Ascending aorta (tissue), 2 donors: Measurements from ENCODE around the gene AIM2. TPM values are rescaled to one million over a fixed set of nuclear protein-coding genes. Genes with fewer than 3 reads are reported as not detected.

ENCODE experiments used
- DNase-seq, 2 donors: peaks; one replicate each; pipeline ENCODE4 v3.0.0-alpha.2; 2019; ENCODE audit warnings: low spot score in 2 of 2
- H3K27ac ChIP-seq, 2 donors: fragments of 200-600 bp; sonication (generic); one replicate each; pipeline ENCODE4 v1.5.1; 2016 to 2017; ENCODE audit warnings: mild to moderate bottlenecking in 1 of 2
- H3K27me3 ChIP-seq: fragments of 200-600 bp; sonication (generic); one replicate; pipeline ENCODE4 v1.5.1; 2017
- H3K36me3 ChIP-seq, 2 donors: fragments of 200-600 bp; sonication (generic); one replicate each; pipeline ENCODE4 v1.5.1; 2016
- H3K4me1 ChIP-seq, 2 donors: fragments of 200-600 bp; sonication (generic); one replicate each; pipeline ENCODE4 v1.5.1; 2016 to 2017; ENCODE audit warnings: mild to moderate bottlenecking in 1 of 2
- H3K4me3 ChIP-seq, 2 donors: fragments of 200-600 bp; sonication (generic); one replicate each; pipeline ENCODE4 v1.5.1; 2016 to 2017; ENCODE audit warnings: mild to moderate bottlenecking in 1 of 2
- H3K9me3 ChIP-seq, 2 donors: fragments of 200-600 bp; sonication (generic); one replicate each; pipeline ENCODE4 v1.5.1; 2016
- CTCF ChIP-seq, 3 experiments: fragments of 200-600 bp in 2 of 3; fragments of 450-650 bp in 1 of 3; sonication (generic) in 2 of 3; IDR thresholded peaks; one replicate each; pipeline ENCODE4 v1.5.1; 2016 to 2019; ENCODE audit warnings: antibody characterized with exemption in 3 of 3, mild to moderate bottlenecking in 1 of 3, moderate library complexity in 1 of 3
- intact Hi-C: fragments of 100-400 bp; cut with DNase I; formaldehyde crosslinking; loops from one replicate; pipeline ENCODE4 v1.15.1; 2023
- total RNA-seq: library from RNA; depleted of rRNA; stranded (reverse); fragments of >200 nt; gene quantifications from one replicate; pipeline ENCODE4 v1.1.0, GENCODE V29; 2016

Gene AIM2
- total RNA-seq, 1 donor from 2014 or later = 0.43 TPM

GRCh38 chr1:159025043-159025442, 51.5 kb downstream of the AIM2 start:
- no peak for DNase-seq
- H3K27me3 ChIP-seq = no peaks in the 10 kb centered on the region
- no peak for TF ChIP-seq CTCF (IDR thresholded peaks at IDR 0.05)
- H3K4me3 ChIP-seq = no peak overlapping the region
- no peaks in the 10 kb centered on the region for H3K4me1 ChIP-seq
- H3K36me3 ChIP-seq = peaks cover 9 to 33% of the 10 kb centered on the region in 2 donors
- no peak overlapping the region for H3K27ac ChIP-seq
- intact Hi-C loops = no loop called here
- no peaks in the 10 kb centered on the region for H3K9me3 ChIP-seq

- no peak for DNase-seq
- Histone ChIP-seq H3K36me3 (peaks cover 9 to 30% of the 10 kb centered on the region in 2 donors), H3K4me1 (no peaks in the 10 kb centered on the region), H3K9me3 (no peaks in the 10 kb centered on the region), H3K27ac (no peak overlapping the region), H3K4me3 (no peak overlapping the region), H3K27me3 (no peaks in the 10 kb centered on the region)
- intact Hi-C loops = no loop called here
- TF ChIP-seq CTCF (IDR thresholded peaks at IDR 0.05) = no peak
These were observed 52.8 kb downstream of the AIM2 start for GRCh38 chr1:159023723-159024122.

- H3K27me3 ChIP-seq = no peaks in the 10 kb centered on the region
- H3K36me3 ChIP-seq = peaks cover 20 to 42% of the 10 kb centered on the region in 2 donors
- H3K4me1 ChIP-seq = peaks cover 0 to 2% of the 10 kb centered on the region in 2 donors
- TF ChIP-seq CTCF (IDR thresholded peaks at IDR 0.05) = no peak
- no peaks in the 10 kb centered on the region for H3K9me3 ChIP-seq
- peak; percentile 30 to 84 for DNase-seq
- no peak overlapping the region for H3K4me3 ChIP-seq
- peak overlapping the region; percentile 22 to 36 for H3K27ac ChIP-seq
- intact Hi-C loops = no loop called here
These were observed 61.1 kb downstream of the AIM2 start for GRCh38 chr1:159015440-159015909.

- no peak for DNase-seq
- no peak overlapping the region for H3K27ac ChIP-seq
- H3K36me3 ChIP-seq = peaks cover 20 to 36% of the 10 kb centered on the region in 2 donors
- intact Hi-C loops = no loop called here
- H3K4me1 ChIP-seq = peaks cover 0 to 2% of the 10 kb centered on the region in 2 donors
- H3K9me3 ChIP-seq = no peaks in the 10 kb centered on the region
- no peak for TF ChIP-seq CTCF (IDR thresholded peaks at IDR 0.05)
- no peaks in the 10 kb centered on the region for H3K27me3 ChIP-seq
- H3K4me3 ChIP-seq = no peak overlapping the region
These were observed 61.7 kb downstream of the AIM2 start for GRCh38 chr1:159014851-159015250.

GRCh38 chr1:159014003-159014571, 62.5 kb downstream of the AIM2 start:
- Histone ChIP-seq H3K27ac (no peak overlapping the region), H3K9me3 (no peaks in the 10 kb centered on the region), H3K36me3 (peaks cover 20 to 36% of the 10 kb centered on the region in 2 donors), H3K4me1 (peaks cover 0 to 2% of the 10 kb centered on the region in 2 donors), H3K4me3 (peak overlapping the region; percentile 8 to 62), H3K27me3 (no peaks in the 10 kb centered on the region)
- no peak for DNase-seq
- no peak for TF ChIP-seq CTCF (IDR thresholded peaks at IDR 0.05)
- intact Hi-C loops = no loop called here
